ENCODE measurements around the gene DDAH2.

GRCh38 chr6:31723980-31724691 lies 5.0 kb downstream of the DDAH2 start:
- no peak for TF ChIP-seq CTCF (IDR thresholded peaks at IDR 0.05)
- no peak for TF ChIP-seq POLR2AphosphoS5 (IDR thresholded peaks at IDR 0.05)
- no peak for TF ChIP-seq POLR2A (IDR thresholded peaks at IDR 0.05)

Data from prostate gland (tissue), 2 donors.